ENCODE data around the gene TULP4. TPM values are rescaled to one million over a fixed set of nuclear protein-coding genes. Genes with fewer than 3 reads are reported as not detected.

Gene TULP4
- polyA plus RNA-seq, 3 donors = 6.5 to 10.6 (median 7.9) TPM

DNA sequence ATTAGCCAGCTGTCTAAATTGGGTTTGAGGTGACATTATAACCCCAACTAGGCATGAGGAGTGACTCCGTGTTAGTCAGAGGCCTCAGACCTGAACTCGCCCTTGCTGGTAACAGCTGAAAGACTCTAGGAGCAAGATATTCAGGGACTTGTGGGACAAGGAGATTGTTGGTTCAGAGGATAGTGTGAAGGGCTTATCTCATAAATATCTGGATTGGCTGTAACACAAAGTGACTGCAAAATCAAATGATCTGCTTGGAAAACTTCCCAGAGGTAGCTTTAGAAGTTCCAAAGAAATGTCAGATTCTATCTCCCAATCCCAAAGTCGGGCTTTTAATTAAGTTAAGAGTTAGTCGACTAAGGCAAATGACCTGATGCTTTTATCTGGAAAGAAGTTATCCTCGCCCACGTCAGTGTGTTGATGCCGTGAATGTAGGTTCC is 72.4 kb downstream of the TULP4 start:
- H3K36me3 Mint-ChIP-seq = no peaks in the 10 kb centered on the region

DNA sequence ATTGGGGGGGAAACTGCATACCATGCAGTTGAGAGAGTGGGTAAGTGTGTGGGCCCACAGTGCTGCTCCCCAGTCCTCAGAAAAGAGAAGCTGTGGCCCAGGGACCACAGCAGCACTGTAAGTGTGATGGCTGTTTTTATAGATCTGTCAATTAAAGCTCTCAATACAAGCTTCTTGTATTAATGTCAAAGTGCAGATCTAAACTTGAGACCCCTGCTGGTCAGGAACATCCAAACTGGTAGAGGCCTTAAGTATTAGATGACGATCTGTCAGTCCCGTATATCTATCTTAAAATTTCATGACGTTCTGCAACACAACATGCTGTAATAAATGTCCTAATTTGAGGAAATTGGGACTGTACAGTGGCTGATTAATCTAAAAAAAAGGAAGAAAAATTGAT is 74.8 kb downstream of the TULP4 start:
- H3K4me3 Mint-ChIP-seq = no peak overlapping the region
- no peaks in the 10 kb centered on the region for H3K36me3 ChIP-seq (replicated peaks in 1 of 2; ENCODE audit: control insufficient read depth in 1 of 2, insufficient read depth in 2 of 2, low read length in 2 of 2)
- H3K27me3 Mint-ChIP-seq (ENCODE audit: low read depth in 3 of 3) = no peaks in the 10 kb centered on the region
- peaks cover 11% of the 10 kb centered on the region for H3K4me1 Mint-ChIP-seq
- TF ChIP-seq, protein P1, sequence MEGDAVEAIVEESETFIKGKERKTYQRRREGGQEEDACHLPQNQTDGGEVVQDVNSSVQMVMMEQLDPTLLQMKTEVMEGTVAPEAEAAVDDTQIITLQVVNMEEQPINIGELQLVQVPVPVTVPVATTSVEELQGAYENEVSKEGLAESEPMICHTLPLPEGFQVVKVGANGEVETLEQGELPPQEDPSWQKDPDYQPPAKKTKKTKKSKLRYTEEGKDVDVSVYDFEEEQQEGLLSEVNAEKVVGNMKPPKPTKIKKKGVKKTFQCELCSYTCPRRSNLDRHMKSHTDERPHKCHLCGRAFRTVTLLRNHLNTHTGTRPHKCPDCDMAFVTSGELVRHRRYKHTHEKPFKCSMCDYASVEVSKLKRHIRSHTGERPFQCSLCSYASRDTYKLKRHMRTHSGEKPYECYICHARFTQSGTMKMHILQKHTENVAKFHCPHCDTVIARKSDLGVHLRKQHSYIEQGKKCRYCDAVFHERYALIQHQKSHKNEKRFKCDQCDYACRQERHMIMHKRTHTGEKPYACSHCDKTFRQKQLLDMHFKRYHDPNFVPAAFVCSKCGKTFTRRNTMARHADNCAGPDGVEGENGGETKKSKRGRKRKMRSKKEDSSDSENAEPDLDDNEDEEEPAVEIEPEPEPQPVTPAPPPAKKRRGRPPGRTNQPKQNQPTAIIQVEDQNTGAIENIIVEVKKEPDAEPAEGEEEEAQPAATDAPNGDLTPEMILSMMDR (IDR thresholded peaks at IDR 0.05) = no peak
- no peak overlapping the region for H3K27ac ChIP-seq (ENCODE audit: low read depth in 1 of 2, low read length in 2 of 2)
- no peak for DNase-seq
- H4K20me1 ChIP-seq (ENCODE audit: insufficient read depth, low read length) = peaks cover 11% of the 10 kb centered on the region
- H3K27ac Mint-ChIP-seq = no peak overlapping the region
- H2AFZ ChIP-seq (ENCODE audit: insufficient read depth, low read depth, low read length, poor library complexity, severe bottlenecking) = no peak overlapping the region
- no peak overlapping the region for H3K9ac ChIP-seq (ENCODE audit: insufficient read depth, low read length, poor library complexity, severe bottlenecking)
- no peak overlapping the region for H3K4me2 ChIP-seq (replicated peaks; ENCODE audit: extremely low read depth, low read length, poor library complexity, severe bottlenecking)
- whole genome bisulfite sequencing (ENCODE audit: insufficient coverage) = 83% methylated on average over 1 of the region's 3 CpGs
- no peaks in the 10 kb centered on the region for H3K27me3 ChIP-seq (ENCODE audit: control insufficient read depth in 2 of 2, insufficient read depth in 2 of 2, low read length in 2 of 2)
- intact Hi-C loops (cut with micrococcal nuclease) = no loop called here
- no peaks in the 10 kb centered on the region for H3K79me2 ChIP-seq (ENCODE audit: insufficient read depth, low read length)
- H3K36me3 Mint-ChIP-seq = peaks cover 0 to 2% of the 10 kb centered on the region in 2 donors
- peaks cover 1 to 2% of the 10 kb centered on the region in 2 donors for H3K9me3 ChIP-seq (replicated peaks in 1 of 2; ENCODE audit: control insufficient read depth in 1 of 2, insufficient read depth in 1 of 2, low read length in 2 of 2)
- H3K9me3 Mint-ChIP-seq = peaks cover 0 to 5% (median 2%) of the 10 kb centered on the region in 7 donors
- peaks cover 0 to 4% of the 10 kb centered on the region in 2 donors for H3K4me1 ChIP-seq (ENCODE audit: control insufficient read depth in 1 of 2, insufficient read depth in 2 of 2, low read length in 2 of 2)
- no peak overlapping the region for H3K4me3 ChIP-seq (replicated peaks in 1 of 3; ENCODE audit: low read depth in 2 of 3, low read length in 3 of 3)

More for the DNA sequence above, 72.4 kb downstream of the TULP4 start:
- Histone ChIP-seq H3K4me2 (replicated peaks; ENCODE audit: extremely low read depth, low read length, poor library complexity, severe bottlenecking) (no peak overlapping the region), H3K9ac (ENCODE audit: insufficient read depth, low read length, poor library complexity, severe bottlenecking) (no peak overlapping the region), H2AFZ (ENCODE audit: insufficient read depth, low read depth, low read length, poor library complexity, severe bottlenecking) (no peak overlapping the region), H3K4me1 (ENCODE audit: control insufficient read depth in 1 of 2, insufficient read depth in 2 of 2, low read length in 2 of 2) (peaks cover 0 to 4% of the 10 kb centered on the region in 2 donors), H3K9me3 (replicated peaks in 1 of 2; ENCODE audit: control insufficient read depth in 1 of 2, insufficient read depth in 1 of 2, low read length in 2 of 2) (no peaks in the 10 kb centered on the region), H3K27ac (ENCODE audit: low read depth in 1 of 2, low read length in 2 of 2) (no peak overlapping the region), H3K79me2 (ENCODE audit: insufficient read depth, low read length) (no peaks in the 10 kb centered on the region), H3K4me3 (replicated peaks in 1 of 3; ENCODE audit: low read depth in 2 of 3, low read length in 3 of 3) (no peak overlapping the region), H3K27me3 (ENCODE audit: control insufficient read depth in 2 of 2, insufficient read depth in 2 of 2, low read length in 2 of 2) (no peaks in the 10 kb centered on the region), H4K20me1 (ENCODE audit: insufficient read depth, low read length) (peaks cover 13% of the 10 kb centered on the region), H3K36me3 (replicated peaks in 1 of 2; ENCODE audit: control insufficient read depth in 1 of 2, insufficient read depth in 2 of 2, low read length in 2 of 2) (no peaks in the 10 kb centered on the region)
- Mint-ChIP-seq H3K27ac (no peak overlapping the region), H3K4me3 (no peak overlapping the region), H3K9me3 (peaks cover 0 to 2% (median 0%) of the 10 kb centered on the region in 7 donors), H3K4me1 (peaks cover 11% of the 10 kb centered on the region), H3K27me3 (ENCODE audit: low read depth in 3 of 3) (peaks cover 0 to 2% (median 0%) of the 10 kb centered on the region in 3 donors)
- TF ChIP-seq, protein P1 (IDR thresholded peaks at IDR 0.05) = no peak
- DNase-seq = no peak
- WGBS (ENCODE audit: insufficient coverage) = 95% methylated on average over 6 of the region's 7 CpGs
- intact Hi-C loops (cut with micrococcal nuclease) = no loop called here
